Caco-2 (cell line): ENCODE measurements around the gene NAT9. TPM values are rescaled to one million over a fixed set of nuclear protein-coding genes. Genes with fewer than 3 reads are reported as not detected.
A peak's percentile ranks its signal among the peaks of the same experiment; 100 is the strongest.

Source experiments
- BruUV-seq: library from RNA; stranded (reverse); fragments of 400-500 nt; replicated peaks from 2 replicates; lab custom pipeline; 2021; lab: Mats Ljungman, UMichigan
- CTCF ChIA-PET: fragments of 300-600 bp; sonication (Branson Sonifier 250); formaldehyde crosslinking; loops from one replicate; lab custom pipeline; 2022; ENCODE audit warnings: antibody characterized with exemption; lab: Charles Lee
- POLR2A ChIA-PET: fragments of 300-600 bp; sonication (Branson Sonifier 250); formaldehyde crosslinking; loops from one replicate; lab custom pipeline; 2022; ENCODE audit warnings: antibody characterized with exemption; lab: Charles Lee
- DNase-seq, 2 experiments: peaks; one replicate each; pipeline versions ENCODE4 v3.0.0 to v3.0.0-alpha.2; 2020 to 2022
- H3K27me3 ChIP-seq: replicated peaks from 2 replicates; pipeline ENCODE4 v1.6.0; 2011; ENCODE audit warnings: low read length; ENCODE audit not compliant: control insufficient read depth, insufficient read depth
- H3K36me3 ChIP-seq: 2 replicates; pipeline ENCODE4 v1.5.1; 2011; ENCODE audit warnings: low read length; ENCODE audit not compliant: control insufficient read depth, insufficient read depth
- H3K4me1 ChIP-seq: fragments of 250-450 bp; sonication (Bioruptor Pico); 2 replicates; pipeline ENCODE4 v1.5.1; 2020; ENCODE audit warnings: mild to moderate bottlenecking
- H3K4me3 ChIP-seq: 2 replicates; pipeline ENCODE4 v1.5.1; 2011; ENCODE audit warnings: low read depth, mild to moderate bottlenecking, control low read depth, low read length
- H3K9me3 ChIP-seq: fragments of 250-450 bp; sonication (Bioruptor Pico); 2 replicates; pipeline ENCODE4 v1.5.1; 2020; ENCODE audit warnings: mild to moderate bottlenecking, moderate library complexity
- H3K27ac Mint-ChIP-seq: one replicate; pipeline ENCODE4 v1.8.0; 2022; ENCODE audit warnings: mixed read lengths; ENCODE audit not compliant: unreplicated experiment
- H3K27me3 Mint-ChIP-seq: one replicate; pipeline ENCODE4 v1.8.0; 2022; ENCODE audit warnings: mixed read lengths; ENCODE audit not compliant: insufficient read depth, unreplicated experiment
- H3K36me3 Mint-ChIP-seq: one replicate; pipeline ENCODE4 v1.8.0; 2022; ENCODE audit warnings: mild to moderate bottlenecking, mixed read lengths; ENCODE audit not compliant: insufficient read depth, unreplicated experiment
- H3K4me1 Mint-ChIP-seq: one replicate; pipeline ENCODE4 v1.8.0; 2022; ENCODE audit warnings: low read depth, mixed read lengths; ENCODE audit not compliant: unreplicated experiment
- H3K4me3 Mint-ChIP-seq: one replicate; pipeline ENCODE4 v1.8.0; 2022; ENCODE audit warnings: mild to moderate bottlenecking, moderate library complexity, mixed read lengths; ENCODE audit not compliant: unreplicated experiment
- H3K9me3 Mint-ChIP-seq: one replicate; pipeline ENCODE4 v1.8.0; 2022; ENCODE audit warnings: mixed read lengths; ENCODE audit not compliant: unreplicated experiment
- intact Hi-C: fragments of 100-400 bp; cut with micrococcal nuclease; formaldehyde crosslinking; loops from one replicate; pipeline ENCODE4 v1.10.0; 2022; ENCODE audit not compliant: unreplicated experiment
- total RNA-seq: library from RNA; stranded (reverse); gene quantifications from 2 replicates; pipeline ENCODE4 v1.2.3, GENCODE V29; 2022
- TF ChIP-seq, protein P1 (sequence below), 2 experiments: fragments of 200-600 bp in 1 of 2; IDR thresholded peaks; 1 replicate in 1 of 2; 2 replicates in 1 of 2; pipeline versions ENCODE4 v1.5.1 to v1.8.0; 2011 to 2022; ENCODE audit warnings: antibody characterized with exemption in 1 of 2, control low read depth in 1 of 2, inconsistent platforms in 1 of 2, low read depth in 1 of 2, low read length in 1 of 2, mild to moderate bottlenecking in 1 of 2, moderate library complexity in 1 of 2; ENCODE audit not compliant: insufficient read depth in 1 of 2, severe bottlenecking in 1 of 2, unreplicated experiment in 1 of 2

NAT9 gene
- total RNA-seq, 1 experiment from 2014 or later, result 84.5 TPM

DNA sequence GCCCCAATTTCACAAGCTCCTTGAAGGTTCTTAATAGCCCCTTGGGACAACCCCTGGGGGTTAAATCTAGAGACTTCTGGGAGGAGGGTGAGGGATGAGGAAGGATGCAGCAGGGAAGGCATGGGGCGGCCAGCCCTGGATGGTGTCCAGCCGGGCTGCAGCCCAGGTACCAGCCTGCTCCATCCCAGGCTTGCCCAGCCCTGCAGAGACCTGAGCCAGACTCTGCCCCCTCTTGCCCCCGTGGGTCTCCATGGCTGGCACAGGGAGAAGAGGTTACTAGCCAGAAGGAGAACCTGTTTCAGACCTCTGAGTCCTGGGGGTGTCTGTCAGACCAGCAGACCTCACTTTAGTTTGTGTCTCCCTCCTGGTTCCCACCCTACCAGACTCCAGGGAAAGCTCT lies 19.3 kb downstream of the NAT9 start:
- POLR2A ChIA-PET, result interaction anchor here (0.6 kb wide), 1 partner anchor 205 kb away, joined by 8 read pairs; no protein-coding TSS in a partner anchor
- intact Hi-C loops, result no loop called here
- H3K4me3 Mint-ChIP-seq, result no peak overlapping the region
- H3K27ac Mint-ChIP-seq, result peak overlapping the region; percentile 94
- CTCF ChIA-PET, result interaction anchor here (1.2 to 5.0 kb wide), 2 partner anchors 9 to 14 kb away, joined by 3 to 102 read pairs; partner anchors contain the start of gene NHERF1
- no TSS peak for BruUV-seq
- Histone ChIP-seq H3K27me3 (no peaks in the 10 kb centered on the region), H3K4me3 (no peak overlapping the region), H3K36me3 (peaks cover 4% of the 10 kb centered on the region), H3K4me1 (peaks cover 67% of the 10 kb centered on the region), H3K9me3 (no peaks in the 10 kb centered on the region)
- peaks cover 47% of the 10 kb centered on the region for H3K36me3 Mint-ChIP-seq
- no peaks in the 10 kb centered on the region for H3K27me3 Mint-ChIP-seq
- DNase-seq, result no peak
- peaks cover 47% of the 10 kb centered on the region for H3K4me1 Mint-ChIP-seq
- peaks cover 10% of the 10 kb centered on the region for H3K9me3 Mint-ChIP-seq
- TF ChIP-seq, protein P1, sequence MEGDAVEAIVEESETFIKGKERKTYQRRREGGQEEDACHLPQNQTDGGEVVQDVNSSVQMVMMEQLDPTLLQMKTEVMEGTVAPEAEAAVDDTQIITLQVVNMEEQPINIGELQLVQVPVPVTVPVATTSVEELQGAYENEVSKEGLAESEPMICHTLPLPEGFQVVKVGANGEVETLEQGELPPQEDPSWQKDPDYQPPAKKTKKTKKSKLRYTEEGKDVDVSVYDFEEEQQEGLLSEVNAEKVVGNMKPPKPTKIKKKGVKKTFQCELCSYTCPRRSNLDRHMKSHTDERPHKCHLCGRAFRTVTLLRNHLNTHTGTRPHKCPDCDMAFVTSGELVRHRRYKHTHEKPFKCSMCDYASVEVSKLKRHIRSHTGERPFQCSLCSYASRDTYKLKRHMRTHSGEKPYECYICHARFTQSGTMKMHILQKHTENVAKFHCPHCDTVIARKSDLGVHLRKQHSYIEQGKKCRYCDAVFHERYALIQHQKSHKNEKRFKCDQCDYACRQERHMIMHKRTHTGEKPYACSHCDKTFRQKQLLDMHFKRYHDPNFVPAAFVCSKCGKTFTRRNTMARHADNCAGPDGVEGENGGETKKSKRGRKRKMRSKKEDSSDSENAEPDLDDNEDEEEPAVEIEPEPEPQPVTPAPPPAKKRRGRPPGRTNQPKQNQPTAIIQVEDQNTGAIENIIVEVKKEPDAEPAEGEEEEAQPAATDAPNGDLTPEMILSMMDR (IDR thresholded peaks at IDR 0.05; ENCODE audit: insufficient read depth in 1 of 2, low read depth in 1 of 2, low read length in 1 of 2, severe bottlenecking in 1 of 2, unreplicated experiment in 1 of 2), result no peak

DNA sequence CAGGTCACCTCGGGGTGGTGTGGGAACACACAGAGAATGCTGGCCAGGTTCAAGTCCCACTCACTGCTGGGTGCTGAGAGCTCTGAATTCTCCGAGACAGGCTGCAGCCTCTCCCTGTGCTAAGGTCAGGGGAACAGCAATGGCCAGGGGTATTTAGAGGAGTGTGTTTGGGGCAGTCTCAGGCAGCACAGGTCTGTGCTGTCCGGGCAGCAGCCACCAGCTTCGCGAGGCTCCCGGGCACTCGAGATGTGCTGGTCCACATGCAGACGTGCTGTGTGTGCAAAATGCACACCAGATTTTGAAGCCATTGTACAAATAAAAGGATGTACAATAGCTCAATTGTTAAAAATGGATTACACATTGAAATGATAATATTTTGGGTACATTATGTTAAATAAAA lies 20.6 kb downstream of the NAT9 start:
- Mint-ChIP-seq H3K27ac (no peak overlapping the region), H3K36me3 (peaks cover 58% of the 10 kb centered on the region), H3K4me3 (no peak overlapping the region), H3K9me3 (peaks cover 10% of the 10 kb centered on the region), H3K27me3 (no peaks in the 10 kb centered on the region), H3K4me1 (peaks cover 56% of the 10 kb centered on the region)
- no peak for DNase-seq
- ChIA-PET CTCF (no interaction called here), POLR2A (no interaction called here)
- TF ChIP-seq, protein P1 (IDR thresholded peaks at IDR 0.05; ENCODE audit: insufficient read depth in 1 of 2, low read depth in 1 of 2, low read length in 1 of 2, severe bottlenecking in 1 of 2, unreplicated experiment in 1 of 2), result no peak
- Histone ChIP-seq H3K9me3 (no peaks in the 10 kb centered on the region), H3K36me3 (peaks cover 4% of the 10 kb centered on the region), H3K27me3 (no peaks in the 10 kb centered on the region), H3K4me1 (peaks cover 65% of the 10 kb centered on the region), H3K4me3 (no peak overlapping the region)
- intact Hi-C loops, result no loop called here
- no TSS peak for BruUV-seq

DNA sequence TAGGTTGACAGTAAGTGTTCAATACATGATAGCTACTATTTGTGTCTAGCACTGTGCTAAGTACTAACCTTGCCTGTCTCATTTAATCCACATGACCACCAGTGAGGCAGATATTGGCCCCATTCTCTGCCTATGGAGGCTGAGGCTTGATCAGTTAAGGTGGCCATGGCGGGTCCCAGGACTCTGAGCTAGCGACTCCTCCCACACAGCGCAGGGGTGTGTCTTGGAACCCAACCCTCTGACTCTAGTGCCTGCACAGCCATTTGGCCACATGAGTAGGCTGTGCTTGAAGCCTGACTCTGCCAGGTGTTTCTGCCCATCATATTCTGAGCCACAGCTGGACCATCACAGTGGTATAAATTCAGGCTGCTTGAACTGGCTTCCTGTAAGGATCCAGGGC lies 21.3 kb downstream of the NAT9 start:
- BruUV-seq, result no TSS peak
- no peaks in the 10 kb centered on the region for H3K27me3 Mint-ChIP-seq
- TF ChIP-seq, protein P1 (IDR thresholded peaks at IDR 0.05; ENCODE audit: insufficient read depth in 1 of 2, low read depth in 1 of 2, low read length in 1 of 2, severe bottlenecking in 1 of 2, unreplicated experiment in 1 of 2), result no peak
- Histone ChIP-seq H3K4me3 (no peak overlapping the region), H3K36me3 (peaks cover 5% of the 10 kb centered on the region), H3K4me1 (peaks cover 58% of the 10 kb centered on the region), H3K9me3 (no peaks in the 10 kb centered on the region), H3K27me3 (no peaks in the 10 kb centered on the region)
- no peak for DNase-seq
- no peak overlapping the region for H3K4me3 Mint-ChIP-seq
- peak overlapping the region; percentile 25 for H3K27ac Mint-ChIP-seq
- CTCF ChIA-PET, result no interaction called here
- peaks cover 60% of the 10 kb centered on the region for H3K36me3 Mint-ChIP-seq
- peaks cover 57% of the 10 kb centered on the region for H3K4me1 Mint-ChIP-seq
- intact Hi-C loops, result no loop called here
- peaks cover 10% of the 10 kb centered on the region for H3K9me3 Mint-ChIP-seq
- POLR2A ChIA-PET, result interaction anchor here (0.7 kb wide), 1 partner anchor 92 kb away, joined by 3 read pairs; no protein-coding TSS in a partner anchor
